Measurements from ENCODE around the gene C11orf65. TPM values are rescaled to one million over a fixed set of nuclear protein-coding genes. Genes with fewer than 3 reads are reported as not detected.
"Not testable (repeated sequence)": the region's sequence is repeated elsewhere in the genome, so short reads cannot be mapped to it uniquely, and the experiment has no call there.

Gene C11orf65
- total RNA-seq, 1 donor from 2014 or later = 1.3 TPM

DNA sequence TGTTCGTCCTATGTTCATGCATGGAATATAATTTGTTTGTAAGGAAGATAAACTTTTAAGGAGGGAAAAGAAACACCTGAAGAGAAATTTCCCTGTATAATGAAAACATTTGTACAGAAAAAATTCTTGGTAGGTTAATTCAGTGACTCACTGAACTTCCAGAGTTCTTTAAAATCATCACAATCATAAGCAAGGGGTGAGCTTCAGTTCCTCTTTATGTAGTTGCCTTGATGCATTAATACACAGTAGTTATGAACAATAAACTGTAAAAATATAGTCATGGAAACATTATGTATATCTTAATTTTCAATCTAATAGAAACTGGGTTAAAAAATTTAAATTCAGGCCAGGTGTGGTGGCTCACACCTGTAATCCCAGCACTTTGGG lies 1.1 kb upstream of the C11orf65 start:
- TF ChIP-seq, protein P1, sequence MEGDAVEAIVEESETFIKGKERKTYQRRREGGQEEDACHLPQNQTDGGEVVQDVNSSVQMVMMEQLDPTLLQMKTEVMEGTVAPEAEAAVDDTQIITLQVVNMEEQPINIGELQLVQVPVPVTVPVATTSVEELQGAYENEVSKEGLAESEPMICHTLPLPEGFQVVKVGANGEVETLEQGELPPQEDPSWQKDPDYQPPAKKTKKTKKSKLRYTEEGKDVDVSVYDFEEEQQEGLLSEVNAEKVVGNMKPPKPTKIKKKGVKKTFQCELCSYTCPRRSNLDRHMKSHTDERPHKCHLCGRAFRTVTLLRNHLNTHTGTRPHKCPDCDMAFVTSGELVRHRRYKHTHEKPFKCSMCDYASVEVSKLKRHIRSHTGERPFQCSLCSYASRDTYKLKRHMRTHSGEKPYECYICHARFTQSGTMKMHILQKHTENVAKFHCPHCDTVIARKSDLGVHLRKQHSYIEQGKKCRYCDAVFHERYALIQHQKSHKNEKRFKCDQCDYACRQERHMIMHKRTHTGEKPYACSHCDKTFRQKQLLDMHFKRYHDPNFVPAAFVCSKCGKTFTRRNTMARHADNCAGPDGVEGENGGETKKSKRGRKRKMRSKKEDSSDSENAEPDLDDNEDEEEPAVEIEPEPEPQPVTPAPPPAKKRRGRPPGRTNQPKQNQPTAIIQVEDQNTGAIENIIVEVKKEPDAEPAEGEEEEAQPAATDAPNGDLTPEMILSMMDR (IDR thresholded peaks at IDR 0.05) = no peak
- DNase-seq (no peak), ATAC-seq (no peak)
- no peak overlapping the region for H3K27ac ChIP-seq
- no peaks in the 10 kb centered on the region for H3K9me3 ChIP-seq
- no peaks in the 10 kb centered on the region for H3K27me3 ChIP-seq (ENCODE audit: low read depth)
- H3K36me3 ChIP-seq = peaks cover 2% of the 10 kb centered on the region
- intact Hi-C loops (cut with DNase I) = no loop called here
- peaks cover 7% of the 10 kb centered on the region for H3K4me1 ChIP-seq
- H3K4me3 ChIP-seq = no peak overlapping the region

DNA sequence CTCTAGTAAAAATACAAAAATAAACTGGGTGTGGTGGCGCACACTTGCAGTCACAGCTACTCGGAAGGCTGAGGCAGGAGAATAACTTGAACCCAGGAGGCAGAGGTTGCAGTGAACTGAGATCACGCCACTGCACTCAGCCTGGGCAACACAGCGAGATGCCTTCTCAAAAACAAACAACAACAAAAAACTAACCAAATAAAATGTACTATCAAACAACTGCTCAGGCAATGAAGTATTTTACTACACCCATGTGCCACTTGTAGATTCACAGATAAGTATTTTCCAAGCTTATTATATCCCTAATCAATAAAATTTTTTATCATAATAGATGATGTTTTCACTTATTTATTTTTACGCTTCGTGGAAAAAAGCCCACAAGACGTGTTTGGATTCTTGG lies 924 bp downstream of the C11orf65 start:
- Histone ChIP-seq H3K27me3 (ENCODE audit: low read depth) (no peaks in the 10 kb centered on the region), H3K4me1 (peaks cover 7% of the 10 kb centered on the region), H3K9me3 (no peaks in the 10 kb centered on the region), H3K36me3 (no peaks in the 10 kb centered on the region), H3K27ac (peak overlapping the region; percentile 99), H3K4me3 (peak overlapping the region; percentile 65)
- no peak for DNase-seq
- no peak for ATAC-seq
- TF ChIP-seq, protein P1 (IDR thresholded peaks at IDR 0.05) = no peak
- intact Hi-C loops (cut with DNase I) = no loop called here

GRCh38 chr11:108453207-108453835 lies 14.0 kb downstream of the C11orf65 start:
- Histone ChIP-seq H3K4me1 (no peaks in the 10 kb centered on the region), H3K27ac (no peak overlapping the region), H3K4me3 (no peak overlapping the region), H3K27me3 (ENCODE audit: low read depth) (no peaks in the 10 kb centered on the region), H3K9me3 (peaks cover 11% of the 10 kb centered on the region), H3K36me3 (no peaks in the 10 kb centered on the region)
- no peak for ATAC-seq
- TF ChIP-seq, protein P1 (IDR thresholded peaks at IDR 0.05) = no peak
- intact Hi-C loops (cut with DNase I) = no loop called here
- no peak for DNase-seq

- H3K27ac ChIP-seq; H3K36me3 ChIP-seq; H3K4me3 ChIP-seq; H3K9me3 ChIP-seq; ATAC-seq; H3K4me1 ChIP-seq; H3K27me3 ChIP-seq (ENCODE audit: low read depth); intact Hi-C loops (cut with DNase I); DNase-seq: not testable (repeated sequence)
These were observed 25.9 kb downstream of the C11orf65 start for GRCh38 chr11:108441445-108441844.

DNA sequence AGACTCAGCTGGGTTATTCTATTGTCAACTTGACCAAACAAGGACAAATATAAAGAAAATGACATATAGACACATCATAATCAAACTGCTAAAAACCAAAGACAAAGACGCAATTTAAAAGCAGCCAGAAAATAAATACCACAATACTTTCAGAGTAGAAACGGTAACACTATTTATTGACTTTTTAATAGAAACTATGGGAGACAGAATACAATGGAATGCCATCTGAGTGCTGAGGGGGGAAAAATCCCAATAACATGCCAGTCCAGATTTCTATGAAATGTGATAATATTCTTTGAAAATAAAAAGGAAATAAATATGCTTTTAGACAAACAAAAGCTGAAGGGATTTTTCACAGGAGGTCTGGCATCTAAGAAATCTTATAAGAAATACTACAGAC lies 30.7 kb downstream of the C11orf65 start:
- no peak overlapping the region for H3K4me3 ChIP-seq
- no peak for ATAC-seq
- H3K9me3 ChIP-seq = peaks cover 11% of the 10 kb centered on the region
- no peak for DNase-seq
- no peaks in the 10 kb centered on the region for H3K27me3 ChIP-seq (ENCODE audit: low read depth)
- H3K27ac ChIP-seq = no peak overlapping the region
- H3K36me3 ChIP-seq = no peaks in the 10 kb centered on the region
- intact Hi-C loops (cut with DNase I) = no loop called here
- TF ChIP-seq, protein P1 (IDR thresholded peaks at IDR 0.05) = no peak
- no peaks in the 10 kb centered on the region for H3K4me1 ChIP-seq

- Histone ChIP-seq H3K4me3 (no peak overlapping the region), H3K9me3 (peaks cover 11% of the 10 kb centered on the region), H3K4me1 (no peaks in the 10 kb centered on the region), H3K27me3 (ENCODE audit: low read depth) (no peaks in the 10 kb centered on the region), H3K36me3 (no peaks in the 10 kb centered on the region), H3K27ac (no peak overlapping the region)
- TF ChIP-seq, protein P1 (IDR thresholded peaks at IDR 0.05) = no peak
- intact Hi-C loops (cut with DNase I) = no loop called here
- DNase-seq (no peak), ATAC-seq (no peak)
These were observed 32.3 kb downstream of the C11orf65 start for GRCh38 chr11:108435066-108435465.
